Measurements from ENCODE around the gene GABRB1.

The GABRB1 gene

DNA sequence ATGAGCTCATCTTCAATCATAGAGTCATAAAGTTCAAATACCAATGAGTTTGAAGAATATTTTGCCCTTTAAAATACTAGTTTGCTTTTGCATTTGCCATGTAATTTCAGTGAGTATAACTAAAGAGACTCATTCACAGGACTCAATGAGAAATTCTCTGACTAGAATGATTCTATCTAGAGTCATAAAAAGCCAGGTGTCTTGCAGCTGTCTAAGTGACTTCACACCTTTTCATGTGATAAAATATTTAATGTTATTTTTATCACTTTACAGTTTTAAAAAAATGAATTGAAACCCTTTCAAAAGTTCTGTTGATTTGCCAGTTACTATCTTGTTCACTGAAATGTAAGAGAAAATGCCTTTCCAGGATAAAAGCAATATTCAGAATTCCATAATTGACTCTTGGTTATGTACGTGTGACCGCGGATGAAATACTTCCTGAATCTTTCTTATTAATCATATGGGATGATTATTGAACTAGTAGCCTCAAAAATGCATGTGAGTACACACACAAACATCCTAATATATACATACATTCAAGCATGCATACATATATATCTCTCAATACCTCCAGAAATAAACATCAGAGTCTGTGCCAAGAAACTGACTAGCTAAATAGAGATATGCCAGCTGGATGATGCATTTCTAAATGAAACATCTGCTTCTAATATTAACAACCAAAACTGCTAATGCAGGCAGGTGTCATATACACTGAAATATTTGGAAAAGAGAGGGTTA lies 87.0 kb downstream of the GABRB1 start:
- DNase-seq (ENCODE audit: low read depth), result no peak

DNA sequence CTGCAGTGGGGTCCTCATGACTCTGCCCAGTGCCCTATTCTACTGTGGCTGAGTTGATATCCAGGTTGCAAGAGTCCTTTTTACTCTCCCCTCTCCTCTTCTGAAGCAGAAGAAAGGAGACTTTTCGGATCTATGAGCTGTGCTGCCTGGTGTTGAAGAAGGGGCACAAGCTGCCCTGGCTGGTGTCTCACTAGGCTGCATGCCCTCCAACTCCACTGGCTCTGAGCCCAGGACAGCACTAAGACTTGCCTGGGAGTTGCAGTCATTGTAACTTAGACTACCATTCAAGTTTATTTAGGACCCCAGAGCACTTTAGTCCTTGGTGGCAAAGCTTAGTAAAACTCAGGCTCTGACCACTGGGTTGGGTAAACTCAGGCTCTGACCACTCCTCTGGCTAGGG lies 89.4 kb downstream of the GABRB1 start:
- no peak for DNase-seq (ENCODE audit: low read depth)

GRCh38 chr4:47122592-47123291 lies 91.4 kb downstream of the GABRB1 start:
- peak; percentile 48 for DNase-seq (ENCODE audit: low read depth)

- no peak for DNase-seq (ENCODE audit: low read depth)
These were observed 97.6 kb downstream of the GABRB1 start for GRCh38 chr4:47128991-47129390.

DNA sequence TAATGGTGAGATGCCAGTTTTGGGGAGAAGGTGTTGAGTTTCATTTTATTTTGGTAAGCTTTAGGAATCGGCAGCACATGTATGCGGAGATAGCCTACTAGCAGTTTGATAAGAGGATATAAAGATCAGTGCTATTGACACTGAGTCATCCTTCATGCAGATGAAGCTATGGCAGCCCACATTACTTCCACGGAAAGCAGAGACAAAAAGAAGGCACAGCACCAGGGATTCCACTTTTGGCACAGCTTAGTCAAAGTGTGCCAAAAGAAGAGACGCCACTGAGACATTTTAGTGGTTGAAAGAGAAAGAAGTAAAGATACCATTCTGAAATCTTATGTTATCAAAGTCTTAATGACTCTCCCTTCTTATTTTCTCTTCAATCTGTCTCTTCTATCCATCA lies 103.8 kb downstream of the GABRB1 start:
- DNase-seq (ENCODE audit: low read depth), result no peak

- DNase-seq (ENCODE audit: low read depth), result no peak
These were observed 111.9 kb downstream of the GABRB1 start for GRCh38 chr4:47143261-47143660.

- DNase-seq (ENCODE audit: low read depth), result peak; percentile 50
These were observed 114.3 kb downstream of the GABRB1 start for GRCh38 chr4:47145630-47146029.

- DNase-seq (ENCODE audit: low read depth), result no peak
These were observed 123.5 kb downstream of the GABRB1 start for GRCh38 chr4:47154816-47155370.

- DNase-seq (ENCODE audit: low read depth), result no peak
These were observed 124.6 kb downstream of the GABRB1 start for GRCh38 chr4:47155919-47156318.

DNA sequence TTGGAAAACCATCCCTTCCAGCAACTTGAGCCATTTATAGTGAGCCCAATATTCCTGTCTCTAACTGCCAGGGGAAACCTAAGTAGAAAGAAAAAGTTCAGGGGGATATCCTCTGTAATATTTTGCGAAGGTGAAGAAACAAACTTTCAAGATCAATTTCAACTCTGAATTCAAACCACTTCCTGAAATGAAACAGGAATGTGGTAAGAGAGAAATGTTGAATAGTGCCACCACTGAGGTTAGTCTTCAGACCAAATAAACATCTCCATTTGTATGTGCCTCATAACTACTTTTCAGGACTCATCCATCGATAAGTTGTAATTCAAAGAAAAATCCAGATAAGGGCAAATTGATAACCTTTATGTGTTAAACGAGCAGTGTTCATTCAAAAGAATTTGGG lies 128.7 kb downstream of the GABRB1 start:
- DNase-seq (ENCODE audit: low read depth), result no peak

DNA sequence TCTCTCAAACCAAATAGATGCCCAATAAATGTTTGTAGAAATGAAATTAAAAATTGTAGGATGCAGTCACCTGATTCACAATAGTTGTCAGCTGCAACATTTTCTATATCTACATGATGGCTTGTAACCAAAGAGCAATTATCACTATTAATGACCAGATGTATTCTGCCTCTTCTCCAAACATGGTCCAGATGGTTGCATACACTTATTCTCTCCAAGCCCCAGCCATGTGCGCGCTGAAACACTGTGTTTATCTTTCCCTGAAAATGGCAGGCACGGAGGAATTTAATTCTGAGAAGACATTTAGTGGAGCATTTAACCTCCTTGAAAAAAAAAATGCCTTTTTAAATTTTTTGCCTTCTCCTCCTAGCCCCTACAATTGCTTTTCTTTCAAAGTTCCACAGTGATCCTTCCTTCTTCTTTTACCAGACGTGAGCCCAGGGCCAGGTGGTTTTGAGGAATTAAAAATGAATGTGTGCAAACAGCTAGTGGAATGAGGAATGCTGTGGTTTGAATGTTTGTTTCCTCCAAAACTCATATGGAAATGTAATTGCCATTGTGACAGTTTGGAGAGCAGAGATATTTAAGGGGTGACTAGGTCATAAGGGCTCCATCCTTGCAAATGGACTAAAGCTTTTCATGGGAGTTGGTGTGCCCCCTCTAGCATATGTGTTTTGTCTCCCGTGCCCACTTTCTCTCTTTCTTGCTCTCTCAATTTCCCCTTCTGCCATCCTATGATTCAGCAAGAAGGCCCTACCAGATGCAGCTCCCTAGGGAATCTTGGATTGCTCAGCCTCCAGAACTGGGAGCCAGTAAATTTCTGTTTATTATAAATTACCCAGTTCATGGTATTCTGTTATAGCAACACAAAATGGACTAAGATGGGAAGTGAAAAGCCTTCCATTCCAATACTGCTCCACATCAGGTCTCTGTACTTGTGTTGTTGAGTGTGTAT lies 136.0 kb downstream of the GABRB1 start:
- no peak for DNase-seq (ENCODE audit: low read depth)

DNA sequence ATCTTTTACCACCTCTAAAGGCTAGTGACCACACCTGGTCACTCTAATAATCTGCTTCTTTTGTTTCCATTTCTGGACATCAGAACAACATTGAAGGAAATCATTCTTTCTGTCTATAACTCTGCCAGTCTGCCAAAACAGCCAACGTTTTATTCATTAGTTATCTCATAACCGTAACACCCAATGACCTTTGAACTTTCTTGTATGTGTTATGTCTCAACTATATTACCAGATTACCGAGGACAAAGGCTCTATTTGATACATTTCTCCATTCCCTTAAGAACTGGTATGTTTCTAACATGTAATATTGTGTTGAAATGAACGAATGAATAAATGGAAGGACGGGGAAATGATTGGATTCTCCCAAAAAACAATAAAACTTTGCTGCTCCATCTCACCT lies 152.7 kb downstream of the GABRB1 start:
- DNase-seq (ENCODE audit: low read depth), result no peak

GRCh38 chr4:47185761-47186160 lies 154.4 kb downstream of the GABRB1 start:
- no peak for DNase-seq (ENCODE audit: low read depth)

GRCh38 chr4:47187608-47188007 lies 156.2 kb downstream of the GABRB1 start:
- no peak for DNase-seq (ENCODE audit: low read depth)

- no peak for DNase-seq (ENCODE audit: low read depth)
These were observed 161.8 kb downstream of the GABRB1 start for GRCh38 chr4:47193179-47193578.

GRCh38 chr4:47194036-47194737 lies 162.8 kb downstream of the GABRB1 start:
- no peak for DNase-seq (ENCODE audit: low read depth)

- DNase-seq (ENCODE audit: low read depth), result no peak
These were observed 164.3 kb downstream of the GABRB1 start for GRCh38 chr4:47195706-47196105.

DNA sequence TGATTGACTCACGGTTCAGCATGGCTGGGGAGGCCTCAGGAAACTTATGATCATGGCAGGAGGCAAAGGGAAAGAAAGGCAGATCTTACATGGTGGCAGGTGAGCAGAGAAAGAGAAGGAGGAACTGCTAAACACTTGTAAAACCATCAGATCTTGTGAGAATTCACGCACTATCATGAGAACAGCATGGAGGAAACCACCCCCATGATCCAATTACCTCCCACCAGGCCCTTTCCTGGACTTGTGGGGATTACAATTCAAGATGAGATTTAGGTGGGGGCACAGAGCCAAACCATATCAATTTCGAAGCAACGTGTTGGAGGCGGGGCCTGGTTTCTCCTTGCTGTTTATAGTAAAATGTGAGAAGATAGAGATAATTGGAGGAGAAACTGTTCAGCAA lies 167.4 kb downstream of the GABRB1 start:
- DNase-seq (ENCODE audit: low read depth), result no peak

DNA sequence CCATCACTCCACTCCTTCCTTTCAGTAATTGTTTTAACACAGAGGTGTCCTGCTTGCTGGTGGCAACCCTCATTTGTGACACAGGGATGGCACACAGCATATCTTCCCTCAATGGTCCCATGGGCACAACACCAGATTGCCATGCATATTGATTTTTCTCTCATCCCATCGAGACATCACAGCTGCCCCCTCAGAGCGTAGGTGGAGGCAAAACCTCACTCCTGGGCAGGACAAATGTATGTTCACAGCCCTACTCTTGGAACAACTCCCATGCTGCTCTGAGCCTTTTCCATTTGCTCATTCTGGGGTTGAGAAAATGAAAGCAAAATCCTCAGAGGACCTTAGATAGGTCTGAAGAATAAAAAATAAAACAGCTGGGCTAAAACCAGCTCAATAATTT lies 172.2 kb downstream of the GABRB1 start:
- no peak for DNase-seq (ENCODE audit: low read depth)

DNA sequence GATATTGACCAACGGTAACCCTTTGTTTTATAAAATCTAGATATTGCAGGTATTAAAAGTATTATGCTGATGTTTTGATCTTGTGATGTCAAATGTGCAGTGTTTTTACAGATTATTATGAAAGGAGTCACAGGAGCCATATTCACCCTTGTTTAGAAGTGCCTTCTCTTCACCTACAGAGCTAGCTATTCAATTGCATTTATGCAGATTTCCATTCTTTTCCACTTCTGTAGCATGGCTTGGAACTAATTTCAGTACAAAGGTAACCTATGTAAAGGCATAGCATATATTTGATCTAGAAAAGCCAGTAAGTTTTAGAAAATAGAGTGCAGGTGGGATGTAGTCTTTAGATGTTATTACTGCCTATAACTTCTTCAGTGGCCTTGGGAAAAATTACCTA lies 176.2 kb downstream of the GABRB1 start:
- DNase-seq (ENCODE audit: low read depth), result no peak

GRCh38 chr4:47209833-47210232 lies 178.5 kb downstream of the GABRB1 start:
- DNase-seq (ENCODE audit: low read depth), result peak; percentile 51

GRCh38 chr4:47210828-47211227 lies 179.5 kb downstream of the GABRB1 start:
- no peak for DNase-seq (ENCODE audit: low read depth)
